Measurements from ENCODE around the gene ADM. TPM values are rescaled to one million over a fixed set of nuclear protein-coding genes. Genes with fewer than 3 reads are reported as not detected.
A peak's percentile ranks its signal among the peaks of the same experiment; 100 is the strongest.

The ADM gene
- total RNA-seq, 2 donors from 2014 or later: 33.0 to 42.4 TPM

- no peak for DNase-seq
- Histone ChIP-seq H3K4me1 (peaks cover 10% of the 10 kb centered on the region), H3K36me3 (no peaks in the 10 kb centered on the region), H3K9me3 (no peaks in the 10 kb centered on the region), H3K9ac (ENCODE audit: low read depth in 2 of 2, low read length in 2 of 2) (peak overlapping the region in 1 of 2 donors; percentile 32), H3K27me3 (no peaks in the 10 kb centered on the region), H3K4me3 (no peak overlapping the region), H3K27ac (peak overlapping the region; percentile 77)
- intact Hi-C loops (cut with DNase I): loop anchor here (10.0 kb wide), 2 partner anchors 344 to 464 kb away; no protein-coding TSS in a partner anchor
- no peak for TF ChIP-seq CTCF (IDR thresholded peaks at IDR 0.05)
Measured at GRCh38 chr11:10328314-10329098, 23.6 kb downstream of the ADM start.

GRCh38 chr11:10329356-10329755 lies 24.5 kb downstream of the ADM start:
- Histone ChIP-seq H3K4me1 (peaks cover 10% of the 10 kb centered on the region), H3K9me3 (no peaks in the 10 kb centered on the region), H3K4me3 (no peak overlapping the region), H3K9ac (ENCODE audit: low read depth in 2 of 2, low read length in 2 of 2) (no peak overlapping the region), H3K27ac (peak overlapping the region; percentile 77), H3K27me3 (no peaks in the 10 kb centered on the region), H3K36me3 (no peaks in the 10 kb centered on the region)
- DNase-seq: no peak
- intact Hi-C loops (cut with DNase I): loop anchor here (10.0 kb wide), 2 partner anchors 345 to 465 kb away; no protein-coding TSS in a partner anchor
- TF ChIP-seq CTCF (IDR thresholded peaks at IDR 0.05): no peak

GRCh38 chr11:10329935-10330334 lies 25.1 kb downstream of the ADM start:
- Histone ChIP-seq H3K27ac (no peak overlapping the region), H3K4me1 (peaks cover 10% of the 10 kb centered on the region), H3K9ac (ENCODE audit: low read depth in 2 of 2, low read length in 2 of 2) (no peak overlapping the region), H3K9me3 (no peaks in the 10 kb centered on the region), H3K4me3 (no peak overlapping the region), H3K27me3 (no peaks in the 10 kb centered on the region), H3K36me3 (no peaks in the 10 kb centered on the region)
- TF ChIP-seq CTCF (IDR thresholded peaks at IDR 0.05): no peak
- DNase-seq: no peak
- intact Hi-C loops (cut with DNase I): loop anchor here (10.0 kb wide), 2 partner anchors 345 to 465 kb away; no protein-coding TSS in a partner anchor

- H3K4me3 ChIP-seq: no peak overlapping the region
- no peak for DNase-seq
- H3K9ac ChIP-seq (ENCODE audit: low read depth in 2 of 2, low read length in 2 of 2): no peak overlapping the region
- intact Hi-C loops (cut with DNase I): no loop called here
- H3K27me3 ChIP-seq: no peaks in the 10 kb centered on the region
- H3K27ac ChIP-seq: no peak overlapping the region
- peaks cover 5% of the 10 kb centered on the region for H3K4me1 ChIP-seq
- no peaks in the 10 kb centered on the region for H3K36me3 ChIP-seq
- TF ChIP-seq CTCF (IDR thresholded peaks at IDR 0.05): no peak
- no peaks in the 10 kb centered on the region for H3K9me3 ChIP-seq
Measured at GRCh38 chr11:10331548-10332289, 26.8 kb downstream of the ADM start.

- Histone ChIP-seq H3K4me1 (no peaks in the 10 kb centered on the region), H3K27me3 (no peaks in the 10 kb centered on the region), H3K9me3 (no peaks in the 10 kb centered on the region), H3K36me3 (no peaks in the 10 kb centered on the region), H3K9ac (ENCODE audit: low read depth in 2 of 2, low read length in 2 of 2) (no peak overlapping the region), H3K4me3 (no peak overlapping the region), H3K27ac (no peak overlapping the region)
- intact Hi-C loops (cut with DNase I): no loop called here
- no peak for DNase-seq
- no peak for TF ChIP-seq CTCF (IDR thresholded peaks at IDR 0.05)
Measured at GRCh38 chr11:10333490-10333889, 28.6 kb downstream of the ADM start.

Measured in colonic mucosa (tissue), 4 donors.